SW480 (cell line): ENCODE results near the gene DRGX.

Experiments used
- DNase-seq: peaks from one replicate; pipeline ENCODE4 v3.0.0-alpha.2; 2016; ENCODE audit warnings: low spot score

Gene DRGX

DNA sequence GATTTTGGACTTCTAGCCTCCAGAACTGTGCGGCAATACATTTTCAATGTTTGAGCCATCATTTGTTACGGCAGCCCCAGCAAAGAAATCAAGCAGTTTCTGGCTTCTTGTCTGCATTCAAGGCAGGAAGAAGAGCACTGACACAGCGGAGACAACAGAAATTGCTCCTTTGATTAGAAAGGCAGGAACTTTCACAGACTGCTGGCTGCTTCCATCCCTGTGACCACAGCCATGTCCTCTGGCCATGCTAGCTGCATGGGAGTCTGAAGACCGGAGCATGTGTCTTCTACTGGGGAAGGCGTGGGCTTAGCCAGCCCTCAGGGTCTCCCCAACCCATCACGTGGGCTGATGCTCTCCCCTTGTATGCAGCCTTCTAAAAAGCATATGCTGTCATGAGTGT, 77.9 kb downstream of the DRGX start:
- no peak for DNase-seq

DNA sequence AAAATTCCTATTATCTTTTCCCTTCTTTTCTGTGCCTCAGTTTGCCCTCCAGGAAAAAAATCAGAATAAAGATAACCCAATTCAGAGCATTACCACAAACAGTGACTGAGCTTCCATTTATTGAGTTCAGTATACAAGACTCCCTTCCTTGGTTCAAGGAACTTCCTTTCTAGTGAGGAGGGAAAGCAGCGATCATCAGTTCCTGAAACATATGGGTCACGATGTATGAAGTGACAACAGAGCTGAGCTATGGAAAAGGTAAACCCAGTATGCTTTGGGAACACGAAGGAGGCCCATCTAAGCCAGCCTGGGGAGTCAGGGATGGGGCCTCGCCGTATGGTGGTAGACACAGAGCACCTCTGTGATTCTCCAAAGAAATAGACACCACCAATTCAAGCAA, 81.1 kb downstream of the DRGX start:
- no peak for DNase-seq
